Measurements from ENCODE around the gene GTF2H1.

Gene GTF2H1

GRCh38 chr11:18352581-18352980, 30.2 kb downstream of the GTF2H1 start:
- H3K4me1 ChIP-seq = no peaks in the 10 kb centered on the region
- H3K27me3 ChIP-seq = no peaks in the 10 kb centered on the region
- intact Hi-C loops (cut with DNase I; ENCODE audit: low total_unique reads) = no loop called here
- H3K9me3 ChIP-seq = no peaks in the 10 kb centered on the region
- DNase-seq = no peak
- TF ChIP-seq CTCF (IDR thresholded peaks at IDR 0.05) = no peak
- no peak overlapping the region for H3K27ac ChIP-seq
- no peak overlapping the region for H3K4me3 ChIP-seq
- H3K36me3 ChIP-seq = peaks cover 53 to 82% (median 56%) of the 10 kb centered on the region in 3 donors

GRCh38 chr11:18358646-18359045, 36.3 kb downstream of the GTF2H1 start:
- Histone ChIP-seq H3K36me3 (peaks cover 75 to 96% (median 80%) of the 10 kb centered on the region in 3 donors), H3K4me3 (no peak overlapping the region), H3K4me1 (no peaks in the 10 kb centered on the region), H3K27ac (no peak overlapping the region), H3K9me3 (no peaks in the 10 kb centered on the region), H3K27me3 (no peaks in the 10 kb centered on the region)
- DNase-seq = no peak
- intact Hi-C loops (cut with DNase I; ENCODE audit: low total_unique reads) = no loop called here
- no peak for TF ChIP-seq CTCF (IDR thresholded peaks at IDR 0.05)

- H3K36me3 ChIP-seq = peaks cover 82 to 100% (median 97%) of the 10 kb centered on the region in 3 donors
- no peaks in the 10 kb centered on the region for H3K27me3 ChIP-seq
- H3K27ac ChIP-seq = no peak overlapping the region
- no peaks in the 10 kb centered on the region for H3K4me1 ChIP-seq
- no peaks in the 10 kb centered on the region for H3K9me3 ChIP-seq
- intact Hi-C loops (cut with DNase I; ENCODE audit: low total_unique reads) = no loop called here
- TF ChIP-seq CTCF (IDR thresholded peaks at IDR 0.05) = no peak
- no peak overlapping the region for H3K4me3 ChIP-seq
- no peak for DNase-seq
Measured at GRCh38 chr11:18361154-18361553, 38.8 kb downstream of the GTF2H1 start.

GRCh38 chr11:18364495-18365073, 42.2 kb downstream of the GTF2H1 start:
- Histone ChIP-seq H3K27ac (no peak overlapping the region), H3K4me3 (no peak overlapping the region), H3K36me3 (peaks cover 62 to 79% (median 73%) of the 10 kb centered on the region in 3 donors), H3K4me1 (no peaks in the 10 kb centered on the region), H3K9me3 (no peaks in the 10 kb centered on the region), H3K27me3 (no peaks in the 10 kb centered on the region)
- TF ChIP-seq CTCF (IDR thresholded peaks at IDR 0.05) = no peak
- intact Hi-C loops (cut with DNase I; ENCODE audit: low total_unique reads) = no loop called here
- DNase-seq = no peak

- no peak for DNase-seq
- Histone ChIP-seq H3K27ac (no peak overlapping the region), H3K4me1 (no peaks in the 10 kb centered on the region), H3K27me3 (no peaks in the 10 kb centered on the region), H3K36me3 (peaks cover 50 to 67% (median 62%) of the 10 kb centered on the region in 3 donors), H3K9me3 (no peaks in the 10 kb centered on the region), H3K4me3 (no peak overlapping the region)
- intact Hi-C loops (cut with DNase I; ENCODE audit: low total_unique reads) = no loop called here
- no peak for TF ChIP-seq CTCF (IDR thresholded peaks at IDR 0.05)
Measured at GRCh38 chr11:18365741-18366140, 43.4 kb downstream of the GTF2H1 start.

- DNase-seq = no peak
- intact Hi-C loops (cut with DNase I; ENCODE audit: low total_unique reads) = no loop called here
- no peaks in the 10 kb centered on the region for H3K4me1 ChIP-seq
- H3K27me3 ChIP-seq = no peaks in the 10 kb centered on the region
- no peaks in the 10 kb centered on the region for H3K9me3 ChIP-seq
- H3K27ac ChIP-seq = no peak overlapping the region
- H3K4me3 ChIP-seq = no peak overlapping the region
- peaks cover 45 to 62% (median 56%) of the 10 kb centered on the region in 3 donors for H3K36me3 ChIP-seq
- no peak for TF ChIP-seq CTCF (IDR thresholded peaks at IDR 0.05)
Measured at GRCh38 chr11:18366286-18366685, 43.9 kb downstream of the GTF2H1 start.
